GM21526 (cell line): Measurements from ENCODE around the gene TPO.
A peak's percentile ranks its signal among the peaks of the same experiment; 100 is the strongest.
"Not testable (repeated sequence)": the region's sequence is repeated elsewhere in the genome, so short reads cannot be mapped to it uniquely, and the experiment has no call there.

ENCODE experiments used
- ATAC-seq: cut with Tn5 transposase; IDR thresholded peaks from one replicate; pipeline ENCODE4 v1.9.1; 2021; ENCODE audit warnings: moderate library complexity; ENCODE audit not compliant: unreplicated experiment, low FRiP score

The TPO gene

GRCh38 chr2:1548910-1549673 lies 135.8 kb downstream of the TPO start:
- no peak for ATAC-seq

DNA sequence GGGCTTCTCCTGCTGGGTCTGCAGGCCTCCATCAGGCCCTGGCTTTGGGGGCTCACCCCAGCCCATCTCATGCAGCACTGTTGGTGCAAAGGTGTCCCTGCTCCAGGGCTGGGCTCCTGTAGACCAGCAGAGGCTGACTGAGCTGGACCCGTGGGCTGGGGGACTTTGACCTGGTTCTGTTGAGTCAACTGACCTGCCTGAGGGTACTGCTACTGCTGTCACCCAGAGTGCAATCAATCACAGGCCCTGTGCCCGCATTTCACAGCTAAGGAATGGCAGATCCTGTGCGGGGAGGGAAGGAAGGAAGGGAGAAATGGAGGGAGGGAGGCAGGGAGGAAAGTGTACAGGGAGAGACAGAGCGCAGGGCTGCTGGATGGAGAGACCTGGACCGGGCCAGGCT lies 136.8 kb downstream of the TPO start:
- ATAC-seq, result no peak

DNA sequence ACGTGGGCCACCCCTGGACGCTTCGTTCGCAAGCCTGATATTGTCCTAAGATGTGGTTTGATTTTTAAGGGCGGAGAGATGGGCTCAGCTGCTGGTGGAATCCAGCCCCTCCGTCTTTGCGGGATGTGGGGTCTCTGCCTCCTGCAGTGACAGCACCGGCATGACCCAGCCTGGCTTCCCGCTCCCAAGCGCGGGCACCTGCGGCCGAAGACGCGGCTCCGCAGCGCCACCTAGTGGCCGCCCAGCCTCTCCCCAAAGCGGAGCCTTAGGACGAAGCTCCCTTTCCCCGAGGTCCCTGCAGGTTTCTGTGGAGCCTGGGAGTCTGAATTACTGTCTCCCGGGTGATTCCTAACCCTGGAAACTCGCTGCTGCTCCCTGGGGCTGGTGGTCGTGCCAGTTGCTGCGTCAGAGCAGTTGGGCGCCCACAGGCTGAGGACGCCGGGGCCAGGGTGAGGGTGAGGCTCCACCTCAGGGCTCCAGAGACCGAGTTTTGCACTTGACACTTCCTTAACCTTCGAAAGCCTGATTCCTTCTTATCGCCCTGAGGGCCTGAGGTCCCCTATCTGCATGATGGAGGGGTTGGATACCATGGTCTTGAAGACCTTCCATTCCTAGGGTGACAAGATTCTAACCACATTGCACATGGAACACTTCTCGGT lies 137.5 kb downstream of the TPO start:
- peak; percentile 78 for ATAC-seq

GRCh38 chr2:1551905-1552304 lies 138.6 kb downstream of the TPO start:
- ATAC-seq, result no peak

DNA sequence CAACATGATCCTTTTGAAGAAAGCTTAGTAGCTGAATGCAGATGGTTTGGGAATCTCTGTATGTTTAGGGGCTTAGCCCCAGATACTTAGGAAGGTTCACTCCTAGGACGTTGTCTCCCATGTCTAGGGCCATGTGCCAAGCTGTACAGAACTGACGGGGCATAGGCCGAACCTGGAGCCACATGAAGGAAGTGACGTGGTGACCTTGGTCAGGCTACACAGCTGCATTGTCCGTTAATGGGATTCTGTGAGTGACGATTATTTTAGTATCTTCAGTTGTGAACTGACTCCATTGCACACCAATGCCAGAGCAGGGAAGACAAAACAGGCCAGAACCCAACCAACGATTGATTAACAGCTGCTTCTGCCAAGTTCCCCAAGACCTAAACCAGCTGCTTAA lies 139.3 kb downstream of the TPO start:
- no peak for ATAC-seq

DNA sequence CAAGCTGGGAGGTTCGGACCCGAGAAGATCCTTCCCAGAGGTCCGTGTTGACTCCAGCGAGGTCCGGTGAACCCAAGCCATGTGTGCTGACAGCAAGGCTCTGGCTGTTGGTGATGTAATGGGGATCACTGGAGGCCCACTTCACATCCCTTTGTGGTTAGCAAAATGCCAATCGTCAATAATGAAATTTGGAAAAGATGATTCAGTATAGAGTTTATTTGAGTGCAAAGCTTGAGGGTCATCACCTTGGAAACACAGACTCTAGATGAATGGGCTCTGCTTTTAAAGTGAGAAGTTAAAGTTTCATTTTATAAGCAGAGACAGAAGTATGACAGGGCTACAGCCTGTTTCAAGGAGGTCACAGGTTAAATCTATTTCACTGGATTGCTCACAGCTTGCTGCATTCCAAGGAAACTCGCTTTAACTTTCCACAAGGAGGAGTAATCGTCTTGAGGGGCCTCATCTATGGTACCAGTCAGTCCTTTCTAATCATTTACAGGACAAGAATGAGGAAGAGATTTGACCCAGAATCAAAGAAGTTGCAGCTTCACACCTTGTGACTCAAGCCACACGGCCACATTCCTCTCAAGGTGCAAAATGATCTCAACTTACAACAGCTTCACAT lies 140.5 kb downstream of the TPO start:
- no peak for ATAC-seq

DNA sequence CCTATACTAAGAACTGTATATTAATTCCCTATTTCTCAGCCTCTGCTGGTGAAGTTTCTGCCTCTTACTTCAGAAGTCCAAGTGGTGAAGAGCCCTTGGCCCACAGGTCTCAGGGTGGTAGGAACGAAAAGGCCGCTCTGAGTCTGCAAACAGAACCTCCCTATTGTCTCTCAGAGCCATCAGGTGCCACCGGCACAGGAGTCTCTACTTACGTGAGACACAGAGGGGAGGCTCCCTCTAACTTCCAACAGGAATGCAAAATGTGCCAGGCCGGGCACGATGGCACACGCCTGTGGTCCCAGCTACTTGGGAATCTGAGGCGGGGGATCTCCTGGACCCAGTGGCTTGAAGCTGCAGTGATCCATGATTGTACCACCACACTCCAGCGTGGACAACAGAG lies 143.0 kb downstream of the TPO start:
- no peak for ATAC-seq

DNA sequence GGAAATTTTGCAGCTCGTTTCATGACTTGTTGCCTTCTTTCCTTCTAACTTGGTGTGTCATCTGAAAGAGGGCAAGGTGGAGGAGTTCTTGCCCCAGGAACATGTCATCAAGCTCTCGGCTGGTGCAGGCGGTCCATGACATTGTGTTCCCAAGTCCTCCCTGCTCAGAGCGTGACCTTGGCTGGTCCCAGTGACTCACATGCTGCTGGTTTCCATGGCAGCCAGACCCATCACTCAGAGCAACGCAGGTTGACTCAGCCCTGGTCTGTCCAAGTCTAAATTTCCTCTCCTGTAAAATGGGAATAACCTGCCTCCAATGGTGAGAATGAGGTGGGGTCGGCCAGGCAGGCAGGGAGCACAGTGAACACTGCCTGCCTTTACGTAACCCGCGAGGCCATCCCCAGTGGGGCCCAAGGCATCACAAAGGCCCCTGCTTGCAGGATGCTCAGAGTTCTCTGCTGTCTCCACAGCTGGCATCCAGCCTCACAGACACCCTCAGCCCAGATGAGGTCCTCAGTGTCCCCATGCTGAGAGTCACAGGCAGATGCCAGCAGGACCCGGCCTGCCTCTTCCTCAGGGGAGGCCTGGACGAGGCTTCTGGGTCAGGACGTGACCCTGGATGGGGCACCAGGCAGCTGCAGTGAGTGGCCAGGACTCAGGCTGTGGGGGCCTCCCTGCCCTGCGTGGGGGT lies 143.7 kb downstream of the TPO start:
- ATAC-seq, result no peak

- ATAC-seq, result no peak
Measured at GRCh38 chr2:1557467-1557820, 144.2 kb downstream of the TPO start.

- no peak for ATAC-seq
Measured at GRCh38 chr2:1559589-1560175, 146.4 kb downstream of the TPO start.

- no peak for ATAC-seq
Measured at GRCh38 chr2:1561259-1561658, 148.0 kb downstream of the TPO start.

DNA sequence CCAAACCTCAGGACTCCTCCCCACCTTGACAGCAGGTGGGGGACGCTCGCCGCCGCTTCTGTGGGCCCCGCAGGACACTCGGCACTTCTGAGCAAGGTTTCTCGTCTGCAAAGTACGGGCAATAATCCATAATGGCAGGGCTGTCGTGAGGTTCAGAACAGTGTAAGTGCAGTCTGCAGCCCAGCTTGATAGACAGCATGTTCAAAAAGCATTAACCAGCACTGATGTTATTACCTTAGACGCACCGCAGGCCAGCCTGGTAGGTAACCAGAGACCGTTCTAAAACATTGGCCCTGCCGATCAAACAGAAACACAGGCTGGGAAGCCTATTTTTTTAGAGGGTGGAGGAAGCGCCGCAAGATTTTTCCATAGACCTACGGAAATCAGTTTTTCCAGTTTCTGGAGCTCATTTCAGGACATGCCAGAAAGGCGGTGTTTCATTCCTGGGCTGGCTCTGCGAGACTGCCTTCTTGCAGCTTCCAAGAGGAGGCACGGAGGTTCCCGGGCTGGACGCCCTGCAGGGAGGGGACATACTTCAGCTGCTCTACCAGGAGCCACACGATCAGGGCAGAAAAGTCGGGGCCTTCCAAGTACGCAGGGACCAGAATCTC lies 148.7 kb downstream of the TPO start:
- ATAC-seq, result no peak

DNA sequence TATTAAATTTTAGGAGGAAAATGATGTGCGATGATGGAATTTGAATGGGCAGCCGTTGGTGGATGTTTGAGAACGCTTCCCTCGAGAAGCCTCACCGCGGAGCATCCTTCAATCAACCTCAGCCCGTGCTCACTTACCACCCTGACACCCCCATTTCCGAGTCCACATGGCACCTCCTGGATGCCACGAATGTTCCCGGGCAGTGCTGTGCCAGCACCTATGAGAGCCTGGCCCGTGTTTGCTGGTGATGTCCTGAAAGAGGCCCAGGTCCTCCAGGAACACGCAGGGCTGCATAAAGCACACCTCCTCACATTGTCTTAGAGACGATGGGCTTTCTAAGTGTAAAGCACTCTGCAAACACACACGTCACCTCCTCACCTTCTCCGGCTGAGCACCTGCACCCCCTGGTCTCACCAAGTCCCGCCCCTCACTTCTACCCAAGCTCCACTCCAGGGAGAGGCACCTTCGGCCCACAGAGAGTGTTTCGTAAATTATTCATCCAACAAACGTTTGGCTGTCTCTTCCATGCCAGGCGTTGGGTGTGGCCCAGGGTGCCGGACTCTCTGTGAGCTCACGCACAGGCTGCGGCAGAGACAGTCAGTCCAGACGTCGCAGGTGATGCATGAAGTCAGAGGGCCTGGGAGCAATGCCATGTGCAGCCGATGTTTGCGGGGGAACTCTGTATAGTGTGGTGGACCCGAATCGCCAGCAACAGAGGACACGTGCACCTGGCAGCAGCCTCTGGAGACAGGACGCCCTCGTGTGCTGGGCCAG lies 150.0 kb downstream of the TPO start:
- no peak for ATAC-seq

DNA sequence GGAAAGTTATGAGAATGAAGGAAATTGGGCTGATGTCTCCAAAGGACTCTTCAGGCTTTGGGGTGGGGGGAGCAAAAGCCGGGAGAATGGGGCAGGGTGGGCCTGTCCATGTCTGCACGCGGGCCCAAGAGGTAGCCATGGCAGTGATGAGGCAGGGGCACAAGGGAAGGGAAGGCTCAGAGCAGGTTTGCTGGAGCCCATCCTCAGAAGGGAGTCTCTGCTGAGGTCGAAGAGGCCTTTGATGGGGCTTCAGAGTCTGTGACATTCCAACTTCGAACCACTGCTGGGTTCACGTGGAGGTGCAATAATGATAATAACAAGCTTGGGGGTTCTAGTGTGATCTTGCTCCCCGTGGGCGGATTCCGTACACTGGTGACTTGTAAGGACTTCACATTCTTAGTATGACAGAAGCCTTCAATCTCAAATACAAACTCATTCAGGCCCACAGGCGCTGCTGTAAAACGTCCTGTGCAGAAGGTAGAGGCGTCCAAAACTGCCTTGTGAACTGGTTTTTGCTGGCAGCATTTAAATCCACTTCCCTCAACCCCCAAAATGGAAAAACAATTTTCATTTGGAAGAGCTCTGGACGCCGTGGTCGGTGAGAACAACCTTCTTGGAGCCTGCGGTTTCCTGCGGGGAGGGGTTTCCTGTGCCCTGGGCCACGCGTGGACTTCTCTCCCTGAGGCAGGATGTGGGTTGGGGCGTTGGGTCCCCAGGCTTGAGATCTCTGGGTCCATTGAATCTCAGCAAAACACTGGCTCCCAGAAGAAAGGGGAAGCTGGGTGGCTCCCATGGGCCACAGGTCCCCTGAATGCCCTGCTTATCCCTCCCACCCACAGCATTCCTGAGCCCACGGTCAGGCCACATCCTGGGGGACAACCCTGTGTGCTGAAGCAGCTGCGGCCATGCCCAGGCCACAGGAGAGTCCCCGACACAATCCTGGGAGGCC lies 151.0 kb downstream of the TPO start:
- ATAC-seq, result no peak

DNA sequence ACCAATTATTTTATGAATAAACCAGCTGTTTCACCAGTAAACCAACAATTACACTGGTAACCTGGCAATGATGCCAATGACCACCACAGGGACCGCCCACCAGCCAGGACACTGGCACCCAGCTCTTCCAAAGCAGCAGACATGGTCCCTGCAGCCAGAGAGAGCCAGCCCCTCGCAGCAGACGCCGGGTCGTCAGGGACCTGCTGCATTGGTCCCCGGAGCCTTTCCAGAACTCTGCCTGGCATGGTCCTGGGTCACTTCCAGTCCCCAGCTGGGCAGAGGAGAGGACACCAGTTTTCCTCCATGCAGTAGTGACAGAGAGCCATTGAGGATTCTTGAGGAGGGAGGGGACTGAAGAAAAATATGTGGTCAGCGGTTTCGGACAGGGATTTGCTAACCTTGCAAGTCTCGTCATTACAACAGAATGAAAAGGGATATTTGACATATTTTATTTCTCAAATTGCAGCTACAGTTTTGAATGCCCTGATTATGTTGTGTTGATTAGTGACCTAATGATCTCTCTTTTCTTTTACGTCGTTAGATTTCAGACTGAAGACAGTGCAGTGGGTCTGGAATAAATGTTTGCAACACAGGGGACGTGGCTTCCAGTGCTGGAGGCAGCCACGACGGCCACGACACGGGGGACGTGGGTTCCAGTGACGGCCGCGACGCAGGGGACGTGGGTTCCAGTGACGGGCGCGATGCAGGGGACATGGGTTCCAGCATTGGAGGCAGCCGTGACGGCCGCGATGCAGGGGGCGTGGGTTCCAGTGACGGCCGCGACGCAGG lies 154.5 kb downstream of the TPO start:
- ATAC-seq, result no peak

GRCh38 chr2:1568345-1568668 lies 155.0 kb downstream of the TPO start:
- ATAC-seq, result not testable (repeated sequence)

GRCh38 chr2:1569879-1570450 lies 156.7 kb downstream of the TPO start:
- ATAC-seq, result no peak
